ENCODE results near the gene ZFAND4.
"Not testable (repeated sequence)": the region's sequence is repeated elsewhere in the genome, so short reads cannot be mapped to it uniquely, and the experiment has no call there.

The ZFAND4 gene

DNA sequence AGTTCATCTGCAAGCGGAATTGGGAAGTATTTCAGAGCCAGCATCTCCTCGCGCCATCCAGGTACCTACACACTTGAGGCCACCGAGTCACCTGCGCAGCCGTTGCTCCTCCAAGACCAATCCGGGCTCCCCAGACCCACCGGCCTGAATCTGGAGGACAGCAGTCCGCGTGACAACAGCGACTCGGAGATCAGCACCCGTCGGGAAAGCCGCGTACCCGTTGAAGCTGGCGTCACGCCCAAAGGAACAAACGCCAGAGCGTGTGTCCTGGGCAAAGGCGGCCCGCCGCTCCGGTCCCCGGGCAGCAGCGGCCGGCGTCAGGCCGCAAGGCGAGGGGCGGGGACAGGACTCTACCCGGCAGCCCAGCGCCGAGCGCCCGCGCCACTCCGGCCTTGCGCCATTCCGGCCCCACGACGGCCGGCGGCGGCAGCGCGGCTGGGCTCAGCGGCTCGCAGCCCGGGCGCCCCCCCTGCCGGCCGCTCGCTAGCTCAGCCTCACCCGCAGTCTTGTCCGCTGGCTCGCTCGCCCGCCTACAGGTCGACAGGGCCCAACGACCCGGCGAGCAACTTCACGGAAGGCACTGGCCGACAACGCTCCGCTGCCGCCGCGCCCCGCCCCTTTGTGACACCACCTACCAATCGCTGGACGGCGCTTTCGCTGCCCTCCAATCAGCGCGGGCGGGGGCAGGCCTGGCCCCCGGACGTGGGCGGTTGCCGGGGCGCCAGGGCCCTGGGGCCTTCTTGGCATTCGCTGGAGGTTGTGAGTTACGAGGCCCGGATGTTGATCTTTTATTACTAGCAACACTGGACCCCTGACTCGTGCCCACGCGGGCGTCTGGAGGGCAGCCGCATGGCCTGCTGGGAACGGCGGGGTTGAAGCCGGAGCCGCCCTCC is at the start of gene ZFAND4:
Gene ZFAND4, minus strand, starts transcription at position 592 of the 893 bp plus-strand sequence. CDS start 9,047 bp downstream, outside the sequence.
- DNase-seq (ENCODE audit: low read depth) = peak; percentile 96

DNA sequence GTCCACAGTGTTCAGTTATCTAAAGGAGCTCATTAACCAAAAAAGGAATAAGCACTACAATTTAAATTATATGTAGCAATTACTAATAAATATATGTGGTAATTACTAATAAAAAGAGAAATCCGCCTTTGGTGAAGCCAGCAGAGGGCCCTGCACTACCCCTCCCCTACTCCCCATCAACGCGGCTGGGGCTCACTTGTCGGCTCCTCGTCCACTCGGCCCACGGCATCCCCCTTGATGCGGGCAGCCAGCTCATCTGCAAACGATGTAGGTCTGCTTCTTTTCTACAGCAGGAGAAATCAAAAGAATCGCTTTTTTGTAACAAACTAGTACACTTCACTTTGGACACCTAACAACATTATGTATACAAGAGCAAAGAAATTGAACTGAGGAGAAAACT is 48.9 kb upstream of the ZFAND4 start:
- not testable (repeated sequence) for DNase-seq (ENCODE audit: low read depth)

DNA sequence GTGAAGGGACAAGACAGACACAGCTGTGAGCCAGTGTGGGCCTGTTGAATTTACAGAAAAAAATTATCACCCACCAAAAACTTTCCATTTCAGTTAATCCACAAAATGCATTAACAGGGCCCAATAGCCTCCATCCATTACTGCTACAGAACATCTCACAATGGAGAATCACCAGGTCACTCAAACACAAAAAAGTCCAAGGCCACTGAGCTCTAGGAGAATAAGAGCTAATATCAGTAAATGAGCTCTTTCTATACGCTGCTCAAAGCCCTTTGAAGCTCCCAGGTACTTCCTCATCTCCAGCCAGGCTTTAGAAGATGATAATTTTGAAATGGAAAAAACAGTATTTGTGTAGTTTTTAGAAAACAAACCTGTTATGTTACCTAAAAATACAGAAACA is 45.1 kb upstream of the ZFAND4 start:
- not testable (repeated sequence) for DNase-seq (ENCODE audit: low read depth)

DNA sequence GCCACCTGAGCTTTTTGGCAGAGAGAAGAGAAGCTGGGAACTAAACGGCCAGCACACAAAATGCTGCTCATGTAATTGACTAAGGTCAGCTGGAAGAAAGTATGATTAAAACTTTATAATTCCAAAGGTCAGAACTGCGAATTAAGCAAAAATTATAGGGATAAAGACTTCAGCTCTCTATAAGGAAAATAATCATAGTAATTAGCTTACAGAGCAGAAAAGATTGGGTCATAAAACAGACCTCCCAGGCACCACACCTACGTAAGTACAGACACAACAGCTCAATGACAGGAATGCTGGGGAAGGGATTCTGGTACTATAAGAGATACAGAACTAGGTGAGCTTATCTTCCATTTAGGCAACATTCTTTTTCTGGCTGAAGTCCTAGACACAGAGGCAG is 44.5 kb upstream of the ZFAND4 start:
- not testable (repeated sequence) for DNase-seq (ENCODE audit: low read depth)

DNA sequence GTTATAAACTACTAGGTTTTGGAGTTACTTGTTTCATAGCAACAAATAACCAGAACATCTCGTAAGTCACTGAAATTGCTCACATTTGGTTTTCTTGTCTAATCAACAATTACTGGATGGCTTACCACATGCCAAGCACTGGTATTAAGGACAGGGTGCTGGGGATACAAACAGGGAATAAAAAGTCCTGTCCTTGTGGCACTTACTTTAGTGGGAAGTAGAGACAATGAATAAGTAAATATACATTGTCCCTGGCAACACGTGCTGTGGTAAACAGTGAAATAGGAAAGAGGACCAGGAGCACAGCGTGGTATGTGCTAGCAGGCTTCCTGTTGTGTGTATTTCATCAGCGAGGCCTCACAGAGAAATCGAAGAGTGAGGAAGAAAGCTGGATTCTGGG is 38.7 kb upstream of the ZFAND4 start:
- DNase-seq (ENCODE audit: low read depth) = not testable (repeated sequence)

DNA sequence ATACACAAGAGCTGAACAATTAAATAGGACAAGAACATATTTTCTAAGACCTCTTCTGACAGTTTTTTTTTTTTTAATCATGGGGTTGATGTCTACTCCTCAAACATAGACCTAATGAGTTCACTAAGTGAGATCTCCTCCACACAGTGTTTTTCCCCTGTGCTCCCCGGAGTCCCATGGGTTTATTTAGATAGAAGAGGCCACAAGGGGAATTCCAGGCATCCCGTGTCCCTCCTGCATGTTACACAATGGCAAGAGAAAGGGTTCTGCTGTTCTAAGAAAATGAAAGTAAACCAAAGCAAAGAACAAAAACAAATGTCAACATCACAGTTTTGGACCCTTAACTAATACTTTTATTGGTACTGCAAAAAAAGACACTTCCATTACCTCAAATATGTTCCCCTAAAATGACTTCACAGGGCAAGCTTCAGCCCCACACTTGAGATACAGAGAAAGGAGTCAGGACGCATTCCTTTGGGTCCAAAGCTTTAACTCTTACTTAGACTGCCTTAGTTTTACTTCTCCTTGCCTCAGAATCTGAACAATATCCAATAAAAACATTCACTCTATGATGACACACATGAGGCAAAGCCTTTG is 37.7 kb upstream of the ZFAND4 start:
- not testable (repeated sequence) for DNase-seq (ENCODE audit: low read depth)

DNA sequence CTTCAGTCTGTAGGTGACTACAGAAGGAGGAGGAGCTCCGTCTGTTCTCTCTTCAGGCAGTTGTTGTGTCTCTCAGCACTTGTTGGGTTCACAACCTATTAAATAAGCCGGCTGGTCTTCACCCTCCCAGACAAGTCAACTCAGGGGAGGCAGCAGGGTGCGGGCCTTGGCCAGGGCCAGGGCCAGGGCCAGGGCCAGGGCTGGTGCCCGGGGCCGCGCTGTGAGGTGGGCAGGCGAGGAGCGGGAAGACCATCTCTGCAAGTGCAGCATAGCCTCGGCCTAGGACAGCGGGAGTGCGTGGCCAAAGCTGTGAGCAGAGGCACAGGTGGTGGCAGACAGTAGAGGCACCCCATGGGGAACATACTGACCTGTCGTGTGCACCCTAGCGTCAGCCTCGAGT is 5.9 kb upstream of the ZFAND4 start:
- not testable (repeated sequence) for DNase-seq (ENCODE audit: low read depth)

DNA sequence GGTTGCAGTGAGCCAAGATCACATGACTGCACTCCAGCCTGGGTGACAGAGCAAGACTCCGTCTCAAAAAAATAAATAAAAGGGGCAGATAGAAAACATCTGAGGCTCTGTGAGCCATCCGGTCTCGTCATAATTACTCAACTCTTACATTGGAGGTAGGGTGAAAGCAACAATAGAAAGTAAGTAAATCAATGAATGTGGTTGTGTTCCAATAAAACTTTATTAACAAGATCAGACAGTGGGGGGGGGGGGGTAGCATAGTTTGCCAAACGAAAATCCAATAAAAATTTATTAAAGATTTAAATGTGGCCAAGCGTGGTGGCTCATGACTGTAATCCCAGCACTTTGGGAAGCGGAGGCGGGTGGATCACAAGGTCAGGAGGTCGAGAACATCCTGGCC is 2.8 kb upstream of the ZFAND4 start:
- DNase-seq (ENCODE audit: low read depth) = no peak

DNA sequence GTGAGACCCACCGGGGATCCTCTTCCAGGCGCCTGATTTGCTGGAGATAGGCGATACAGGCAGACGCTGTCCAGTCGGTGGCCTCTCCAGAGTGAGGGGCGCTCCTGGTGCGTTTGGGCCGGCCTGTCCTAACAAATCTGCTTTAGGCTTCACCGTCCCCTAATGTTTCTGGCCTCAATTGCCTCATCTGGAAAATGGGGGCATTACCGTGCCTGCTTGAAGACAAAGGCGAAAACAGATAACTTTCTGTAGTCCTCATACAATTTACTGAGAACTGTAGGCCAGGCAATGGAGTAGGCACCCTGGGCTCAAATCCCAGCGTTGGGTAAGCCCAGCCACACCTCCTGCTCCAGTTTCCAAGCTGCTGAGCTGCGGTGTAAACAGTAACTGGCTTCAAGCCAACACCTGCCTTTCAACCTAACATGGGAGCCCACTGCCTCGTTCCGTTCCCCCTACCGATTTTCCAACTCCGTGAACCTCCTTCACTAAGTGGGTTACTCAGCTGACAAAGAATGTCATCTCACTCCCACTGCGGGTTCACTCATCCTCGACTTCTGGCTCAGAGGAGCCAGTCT is 589 bp upstream of the ZFAND4 start:
- DNase-seq (ENCODE audit: low read depth) = peak; percentile 5

DNA sequence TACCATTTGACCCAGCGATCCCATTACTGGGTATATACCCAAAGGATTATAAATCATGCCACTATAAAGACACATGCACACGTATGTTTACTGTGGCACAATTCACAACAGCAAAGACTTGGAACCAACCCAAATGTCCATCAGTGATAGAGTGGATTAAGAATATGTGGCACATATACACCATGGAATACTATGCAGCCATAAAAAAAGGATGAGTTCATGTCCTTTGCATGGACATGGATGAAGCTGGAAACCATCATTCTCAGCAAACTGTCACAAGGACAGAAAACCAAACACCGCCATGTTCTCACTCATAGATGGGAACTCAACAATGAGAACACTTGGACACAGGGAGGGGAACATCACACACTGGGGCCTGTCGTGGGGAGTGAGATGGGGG is 1.3 kb downstream of the ZFAND4 start:
- not testable (repeated sequence) for DNase-seq (ENCODE audit: low read depth)

DNA sequence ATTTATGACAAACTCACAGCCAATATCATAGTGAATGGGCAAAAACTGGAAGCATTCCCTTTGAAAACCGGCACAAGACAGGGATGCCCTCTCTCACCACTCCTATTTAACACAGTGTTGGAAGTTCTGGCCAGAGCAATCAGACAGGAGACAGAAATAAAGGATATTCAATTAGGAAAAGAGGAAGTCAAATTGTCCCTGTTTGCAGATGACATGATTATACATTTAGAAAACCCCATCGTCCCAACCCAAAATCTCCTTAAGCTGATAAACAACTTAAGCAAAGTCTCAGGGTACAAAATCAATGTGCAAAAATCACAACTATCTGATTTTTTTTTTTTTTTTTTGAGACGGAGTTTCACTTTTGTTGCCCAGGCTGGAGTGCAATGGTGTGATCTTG is 2.7 kb downstream of the ZFAND4 start:
- DNase-seq (ENCODE audit: low read depth) = not testable (repeated sequence)

DNA sequence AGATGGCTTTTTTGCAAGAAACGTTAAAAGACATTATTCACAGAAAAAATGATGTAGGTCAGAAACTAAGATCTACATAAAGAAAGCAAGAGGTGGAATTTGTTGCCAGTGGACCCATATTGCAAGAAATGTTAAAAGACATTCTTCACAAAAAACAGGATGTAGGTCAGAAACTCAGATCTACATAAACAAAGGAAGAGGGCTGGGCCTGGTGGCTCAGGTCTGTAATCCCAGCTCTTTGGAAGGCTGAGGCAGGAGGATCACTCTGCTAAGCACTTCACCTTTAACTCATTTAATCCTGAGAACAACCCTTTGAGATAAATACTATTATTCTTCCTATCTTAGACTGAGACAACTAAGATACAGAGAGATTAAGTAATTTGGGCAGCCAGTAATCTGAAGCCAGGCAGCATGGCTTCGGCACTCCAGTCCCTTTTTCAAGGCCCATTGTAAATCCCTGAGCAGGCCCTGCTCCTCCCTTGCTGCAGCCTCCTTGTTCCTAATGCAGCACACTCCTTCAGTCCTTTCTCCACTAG is 11.6 kb downstream of the ZFAND4 start:
- DNase-seq (ENCODE audit: low read depth) = peak; percentile 4

DNA sequence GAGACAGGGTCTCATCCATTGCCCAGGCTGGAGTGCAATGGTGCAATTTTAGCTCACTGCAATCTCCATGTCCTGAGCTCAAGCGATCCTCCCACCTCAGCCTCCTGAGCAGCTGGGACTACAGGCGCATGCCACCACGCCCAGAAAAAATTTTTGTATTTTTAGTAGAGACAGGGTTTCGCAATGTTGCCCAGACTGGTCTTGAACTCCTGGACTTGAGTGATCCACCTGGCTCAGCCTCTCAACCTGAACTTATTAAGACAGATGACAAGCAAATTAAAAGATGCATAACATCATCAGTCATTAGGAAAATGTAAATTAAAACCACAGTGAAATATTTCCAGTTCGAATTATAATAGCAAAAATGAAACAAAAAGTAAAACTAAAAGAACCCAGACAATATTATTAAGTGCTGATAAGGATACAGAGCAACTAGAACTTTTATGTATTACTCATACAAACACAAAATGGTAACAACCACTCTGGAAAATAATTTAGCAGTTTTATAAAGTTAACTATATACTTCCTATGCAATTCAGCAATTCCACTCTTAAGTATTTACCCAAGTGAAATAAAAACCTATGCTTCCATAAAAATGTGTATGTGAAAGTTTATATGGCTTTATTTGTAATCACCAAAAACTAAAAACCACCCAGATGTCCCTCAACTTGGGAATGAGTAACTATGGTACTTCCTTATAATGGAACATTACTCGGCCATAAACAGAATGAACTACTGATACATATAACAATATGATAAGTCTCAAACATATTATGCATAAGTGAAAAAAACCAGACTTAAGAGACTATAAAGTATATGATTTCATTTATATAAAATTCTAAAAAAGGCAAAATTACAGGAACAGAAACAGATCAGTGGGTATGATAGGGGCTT is 15.3 kb downstream of the ZFAND4 start:
- DNase-seq (ENCODE audit: low read depth) = no peak

DNA sequence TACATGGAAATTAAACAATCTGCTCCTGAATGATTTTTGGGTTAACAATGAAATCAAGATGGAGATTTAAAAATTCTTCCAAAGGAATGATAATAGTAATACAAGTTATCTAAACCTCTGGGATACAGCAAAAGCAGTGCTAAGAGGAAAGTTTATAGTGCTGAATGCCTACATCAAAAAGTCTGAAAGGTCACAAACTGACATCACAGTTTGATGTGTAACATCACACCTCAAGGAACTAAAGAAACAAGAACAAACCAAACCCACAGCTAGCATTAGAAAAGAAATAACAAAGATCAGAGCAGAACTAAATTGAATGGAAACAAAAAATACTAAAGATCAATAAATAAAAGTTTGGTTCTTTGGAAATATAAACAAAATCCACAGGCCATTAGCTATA is 17.4 kb downstream of the ZFAND4 start:
- no peak for DNase-seq (ENCODE audit: low read depth)

DNA sequence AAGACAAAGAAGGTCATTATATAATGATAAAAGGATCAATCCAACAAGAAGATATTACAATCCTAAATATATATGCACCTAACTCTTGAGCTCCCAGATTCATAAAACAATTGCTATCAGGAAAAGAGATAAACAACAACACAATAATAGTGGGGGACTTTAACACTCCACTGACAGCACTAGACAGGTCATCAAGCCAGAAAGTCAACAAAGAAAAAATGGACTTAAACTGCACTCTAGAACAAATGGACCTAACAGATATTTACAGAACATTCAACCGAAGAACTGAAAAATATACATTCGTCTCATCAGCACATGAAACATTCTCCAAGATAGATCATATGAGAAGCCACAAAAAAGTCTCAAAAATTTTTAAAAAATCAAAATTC is 17.8 kb downstream of the ZFAND4 start:
- DNase-seq (ENCODE audit: low read depth) = not testable (repeated sequence)

DNA sequence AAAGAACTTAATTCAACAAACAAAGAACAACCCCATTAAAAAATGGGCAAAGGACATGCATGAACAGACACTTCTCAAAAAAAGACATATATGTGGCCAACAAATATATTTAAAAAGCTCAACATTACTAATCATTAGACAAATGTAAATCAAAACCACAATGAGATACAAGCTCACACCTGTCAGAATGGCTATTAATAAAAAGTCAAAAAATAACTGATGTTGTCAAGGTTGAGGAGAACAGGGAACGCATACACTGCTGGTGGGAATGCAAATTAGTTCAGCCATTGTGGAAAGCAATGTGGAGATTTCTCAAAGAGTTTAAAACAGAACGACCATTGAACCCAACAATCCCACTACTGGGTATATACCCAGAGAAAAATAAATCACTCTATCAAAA is 19.1 kb downstream of the ZFAND4 start:
- DNase-seq (ENCODE audit: low read depth) = no peak

DNA sequence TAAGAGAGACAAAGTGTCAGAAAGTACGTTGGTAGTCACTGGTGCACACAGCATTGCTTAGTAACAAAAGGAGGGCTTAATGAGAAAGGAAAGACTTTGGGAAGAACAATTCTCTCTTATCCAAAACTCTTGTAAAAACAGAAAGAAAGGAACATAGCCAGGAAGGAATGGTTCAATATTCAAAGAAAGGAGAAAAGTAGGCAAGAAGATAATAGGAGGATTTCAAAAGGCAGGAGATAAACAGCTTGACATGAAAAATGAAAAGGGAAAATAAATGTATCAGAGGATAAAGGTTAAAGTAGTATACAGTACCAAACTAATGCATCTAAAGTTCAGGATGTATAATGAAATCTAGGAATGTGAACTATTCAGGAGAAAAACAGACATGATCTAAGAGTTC is 20.1 kb downstream of the ZFAND4 start:
- no peak for DNase-seq (ENCODE audit: low read depth)

DNA sequence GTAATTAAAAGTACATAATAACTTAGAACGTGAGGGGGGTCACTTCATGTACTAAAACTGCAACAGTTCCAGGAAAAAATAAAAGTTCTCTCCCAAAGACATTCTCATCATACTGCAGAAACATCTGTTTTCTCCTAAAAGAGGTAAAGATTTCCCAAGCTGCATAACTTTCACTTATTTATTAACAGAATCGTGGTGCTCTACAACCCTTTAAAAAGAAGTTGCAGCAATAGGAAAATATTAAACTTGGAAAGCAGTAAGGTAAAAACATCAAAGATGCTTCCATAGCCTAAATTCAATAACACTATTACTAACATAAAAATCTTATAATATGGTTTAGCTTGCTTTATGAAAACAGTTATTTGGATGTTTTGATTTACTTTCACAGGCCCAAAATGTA is 23.3 kb downstream of the ZFAND4 start:
- no peak for DNase-seq (ENCODE audit: low read depth)

DNA sequence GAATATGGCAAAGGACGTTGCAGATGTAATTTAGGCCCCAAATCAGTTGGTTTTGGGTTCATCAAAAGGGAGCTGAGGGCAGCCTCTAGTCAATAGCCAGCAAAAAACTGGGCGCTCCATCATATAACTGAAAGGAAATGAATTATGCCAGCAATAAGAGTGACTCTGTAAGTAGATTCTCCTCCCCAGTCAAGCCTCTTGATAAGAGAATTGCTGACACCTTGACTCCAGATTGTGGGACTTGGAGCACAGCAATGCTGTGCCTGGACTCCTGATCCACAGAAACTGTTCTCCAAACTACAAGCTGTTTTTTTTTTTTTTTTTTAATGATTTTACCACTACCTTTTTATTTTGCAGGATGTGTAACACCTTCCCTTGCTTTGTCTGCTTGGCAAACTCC is 25.5 kb downstream of the ZFAND4 start:
- no peak for DNase-seq (ENCODE audit: low read depth)

DNA sequence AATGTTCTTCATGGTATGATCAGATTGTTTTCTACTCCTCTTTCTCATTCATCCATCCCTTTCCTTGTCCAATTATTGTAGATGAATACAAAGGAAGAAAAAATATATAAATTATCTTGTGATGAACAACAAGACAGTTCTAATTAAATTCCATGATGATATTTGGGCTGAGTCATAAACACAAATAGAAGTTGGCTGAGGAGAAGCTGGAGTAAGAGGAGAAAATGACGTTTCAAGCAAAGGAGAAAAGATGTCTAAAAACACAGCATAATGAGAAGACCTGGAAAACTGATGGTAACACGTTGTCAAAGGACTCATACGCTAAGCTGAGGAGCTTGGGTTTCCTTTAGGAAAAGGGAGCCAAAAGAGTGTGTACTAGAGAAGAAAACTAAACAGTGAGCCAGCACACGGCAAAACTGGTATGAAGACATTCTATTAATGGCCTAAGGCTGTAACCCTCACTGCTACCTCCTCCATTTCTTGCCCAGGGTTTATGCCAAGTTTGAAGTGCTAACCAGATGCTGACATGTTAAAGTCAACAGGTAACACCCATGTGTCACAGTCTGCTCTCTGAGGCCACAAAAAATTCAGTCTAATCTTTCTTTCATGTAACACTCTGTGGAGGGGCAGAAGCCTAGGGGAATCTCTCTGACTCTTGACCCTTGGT is 26.1 kb downstream of the ZFAND4 start:
- no peak for DNase-seq (ENCODE audit: low read depth)

DNA sequence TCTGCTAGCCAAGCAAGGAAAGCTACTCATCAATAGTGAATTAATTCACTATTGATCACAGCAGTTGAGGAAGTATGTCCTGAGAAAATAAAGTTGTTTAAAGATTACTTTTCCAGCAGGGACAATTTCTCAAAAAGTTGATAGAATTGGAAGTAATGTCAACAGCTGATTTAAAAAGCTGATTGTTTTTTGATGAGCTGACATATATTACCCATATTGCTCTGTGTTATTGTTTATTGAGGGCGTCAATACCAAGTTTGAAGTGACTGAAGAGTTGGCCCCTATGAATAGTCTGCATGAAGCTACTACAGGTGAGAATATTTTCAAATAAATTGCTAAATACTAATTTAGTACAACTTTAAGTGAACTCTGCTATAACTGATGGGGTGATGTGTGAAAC is 28.0 kb downstream of the ZFAND4 start:
- DNase-seq (ENCODE audit: low read depth) = no peak

Measured in ELR (cell line).